IMR-90 (cell line): ENCODE results near the gene SMARCA5.

ENCODE experiments used
- CEBPB ChIP-seq: IDR thresholded peaks from 2 replicates; pipeline ENCODE4 v1.6.1; 2012; ENCODE audit warnings: low read depth, low read length, improper control_type of control experiment
- MAZ ChIP-seq: IDR thresholded peaks from 2 replicates; pipeline ENCODE4 v1.6.1; 2012; ENCODE audit warnings: low read depth, mild to moderate bottlenecking, low read length, improper control_type of control experiment, moderate library complexity, borderline replicate concordance
- POLR2A ChIP-seq: IDR thresholded peaks from 2 replicates; pipeline ENCODE4 v1.6.1; 2012; ENCODE audit warnings: mild to moderate bottlenecking, low read depth, low read length
- SMC3 ChIP-seq: fragments of 150-350 bp; IDR thresholded peaks from 2 replicates; pipeline ENCODE4 v1.6.1; 2016; ENCODE audit warnings: low read depth, mild to moderate bottlenecking, antibody characterized with exemption, low read length, moderate library complexity
- TF ChIP-seq, protein P1 (sequence below): fragments of 150-350 bp; IDR thresholded peaks from 2 replicates; pipeline ENCODE4 v1.6.1; 2017; ENCODE audit warnings: mild to moderate bottlenecking, antibody characterized with exemption, low read length, low read depth
- TF ChIP-seq, protein P2 (sequence below): conservative IDR thresholded peaks from 2 replicates; pipeline ENCODE4 v1.5.1; 2012; ENCODE audit warnings: mild to moderate bottlenecking, low read depth, low read length, improper control_type of control experiment

DNA sequence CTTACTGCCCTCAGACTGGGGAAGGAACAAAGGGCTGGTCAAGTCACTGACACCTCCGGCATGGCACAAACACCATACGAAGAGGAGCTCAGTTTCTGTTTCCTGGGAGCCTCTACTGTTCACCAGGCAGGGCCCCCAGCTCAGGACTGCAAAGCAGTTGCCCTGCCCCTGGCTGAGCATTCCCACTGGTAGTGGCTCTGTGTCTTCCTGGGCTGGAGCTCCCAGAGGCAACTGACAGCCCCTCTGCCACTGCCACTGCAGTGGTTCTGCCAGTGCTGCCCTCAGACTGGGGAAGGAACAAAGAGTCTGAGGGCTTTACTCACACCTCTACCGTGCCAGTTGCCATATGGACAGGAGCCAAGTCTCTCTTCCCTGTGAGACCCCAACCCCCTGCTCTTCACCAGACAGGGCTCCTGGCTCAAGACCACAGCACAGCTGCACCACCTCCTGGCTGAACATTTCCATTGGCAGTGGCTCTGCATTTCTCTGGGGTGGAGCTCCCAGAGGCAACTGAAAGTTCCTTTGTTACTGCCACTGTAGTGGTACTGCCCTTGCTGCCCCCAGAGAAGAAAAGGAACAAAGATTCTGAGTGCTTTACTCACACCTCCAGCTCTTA lies 67.9 kb downstream of the SMARCA5 start:
- TF ChIP-seq, protein P1, sequence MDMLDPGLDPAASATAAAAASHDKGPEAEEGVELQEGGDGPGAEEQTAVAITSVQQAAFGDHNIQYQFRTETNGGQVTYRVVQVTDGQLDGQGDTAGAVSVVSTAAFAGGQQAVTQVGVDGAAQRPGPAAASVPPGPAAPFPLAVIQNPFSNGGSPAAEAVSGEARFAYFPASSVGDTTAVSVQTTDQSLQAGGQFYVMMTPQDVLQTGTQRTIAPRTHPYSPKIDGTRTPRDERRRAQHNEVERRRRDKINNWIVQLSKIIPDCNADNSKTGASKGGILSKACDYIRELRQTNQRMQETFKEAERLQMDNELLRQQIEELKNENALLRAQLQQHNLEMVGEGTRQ = no peak
- no peak for TF ChIP-seq POLR2A
- TF ChIP-seq CEBPB = no peak
- TF ChIP-seq SMC3 = no peak
- TF ChIP-seq, protein P2, sequence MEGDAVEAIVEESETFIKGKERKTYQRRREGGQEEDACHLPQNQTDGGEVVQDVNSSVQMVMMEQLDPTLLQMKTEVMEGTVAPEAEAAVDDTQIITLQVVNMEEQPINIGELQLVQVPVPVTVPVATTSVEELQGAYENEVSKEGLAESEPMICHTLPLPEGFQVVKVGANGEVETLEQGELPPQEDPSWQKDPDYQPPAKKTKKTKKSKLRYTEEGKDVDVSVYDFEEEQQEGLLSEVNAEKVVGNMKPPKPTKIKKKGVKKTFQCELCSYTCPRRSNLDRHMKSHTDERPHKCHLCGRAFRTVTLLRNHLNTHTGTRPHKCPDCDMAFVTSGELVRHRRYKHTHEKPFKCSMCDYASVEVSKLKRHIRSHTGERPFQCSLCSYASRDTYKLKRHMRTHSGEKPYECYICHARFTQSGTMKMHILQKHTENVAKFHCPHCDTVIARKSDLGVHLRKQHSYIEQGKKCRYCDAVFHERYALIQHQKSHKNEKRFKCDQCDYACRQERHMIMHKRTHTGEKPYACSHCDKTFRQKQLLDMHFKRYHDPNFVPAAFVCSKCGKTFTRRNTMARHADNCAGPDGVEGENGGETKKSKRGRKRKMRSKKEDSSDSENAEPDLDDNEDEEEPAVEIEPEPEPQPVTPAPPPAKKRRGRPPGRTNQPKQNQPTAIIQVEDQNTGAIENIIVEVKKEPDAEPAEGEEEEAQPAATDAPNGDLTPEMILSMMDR = no peak
- TF ChIP-seq MAZ = no peak
